ENCODE measurements around the gene CDH4. TPM values are rescaled to one million over a fixed set of nuclear protein-coding genes. Genes with fewer than 3 reads are reported as not detected.

CDH4 gene
- total RNA-seq, 3 donors from 2014 or later (not counting 1 experiment from before 2014, with no cell fraction given) = 0.18 TPM; not detected in 2

DNA sequence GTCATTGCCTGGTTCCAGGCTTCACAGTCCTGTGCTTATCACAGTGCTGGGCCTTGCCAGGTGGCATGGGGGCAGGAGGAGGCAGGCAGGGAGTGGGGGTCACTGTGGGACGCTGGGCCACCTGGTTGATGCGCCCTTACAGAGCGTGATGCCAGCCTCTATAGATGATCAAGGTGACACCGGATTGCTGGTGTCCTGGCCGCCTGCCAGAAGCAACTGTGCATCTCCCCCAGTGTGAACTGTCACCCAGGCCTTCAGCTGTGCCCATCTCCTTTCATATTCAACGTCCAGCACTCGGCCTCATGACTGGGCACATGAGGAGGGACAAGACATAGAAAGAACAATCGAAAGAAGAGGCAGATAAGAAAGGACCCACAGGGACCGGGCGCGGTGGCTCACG, 494.7 kb downstream of the CDH4 start:
- Mint-ChIP-seq H3K36me3 (no peaks in the 10 kb centered on the region), H3K27me3 (ENCODE audit: low read depth in 2 of 2) (peaks cover 0 to 12% of the 10 kb centered on the region in 2 donors), H3K27ac (no peak overlapping the region), H3K9me3 (peaks cover 0 to 3% of the 10 kb centered on the region in 2 donors), H3K4me3 (no peak overlapping the region), H3K4me1 (peaks cover 0 to 5% of the 10 kb centered on the region in 2 donors)
- WGBS (ENCODE audit: insufficient coverage) = 93% methylated on average over 12 of the region's 12 CpGs
- TF ChIP-seq, protein P1, sequence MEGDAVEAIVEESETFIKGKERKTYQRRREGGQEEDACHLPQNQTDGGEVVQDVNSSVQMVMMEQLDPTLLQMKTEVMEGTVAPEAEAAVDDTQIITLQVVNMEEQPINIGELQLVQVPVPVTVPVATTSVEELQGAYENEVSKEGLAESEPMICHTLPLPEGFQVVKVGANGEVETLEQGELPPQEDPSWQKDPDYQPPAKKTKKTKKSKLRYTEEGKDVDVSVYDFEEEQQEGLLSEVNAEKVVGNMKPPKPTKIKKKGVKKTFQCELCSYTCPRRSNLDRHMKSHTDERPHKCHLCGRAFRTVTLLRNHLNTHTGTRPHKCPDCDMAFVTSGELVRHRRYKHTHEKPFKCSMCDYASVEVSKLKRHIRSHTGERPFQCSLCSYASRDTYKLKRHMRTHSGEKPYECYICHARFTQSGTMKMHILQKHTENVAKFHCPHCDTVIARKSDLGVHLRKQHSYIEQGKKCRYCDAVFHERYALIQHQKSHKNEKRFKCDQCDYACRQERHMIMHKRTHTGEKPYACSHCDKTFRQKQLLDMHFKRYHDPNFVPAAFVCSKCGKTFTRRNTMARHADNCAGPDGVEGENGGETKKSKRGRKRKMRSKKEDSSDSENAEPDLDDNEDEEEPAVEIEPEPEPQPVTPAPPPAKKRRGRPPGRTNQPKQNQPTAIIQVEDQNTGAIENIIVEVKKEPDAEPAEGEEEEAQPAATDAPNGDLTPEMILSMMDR (IDR thresholded peaks at IDR 0.05) = no peak
- Histone ChIP-seq H3K9me3 (ENCODE audit: control insufficient read depth, insufficient read depth, low read length) (no peaks in the 10 kb centered on the region), H3K4me1 (ENCODE audit: control insufficient read depth, insufficient read depth, low read length) (no peaks in the 10 kb centered on the region), H3K27me3 (ENCODE audit: control insufficient read depth, insufficient read depth, low read length) (no peaks in the 10 kb centered on the region), H3K36me3 (ENCODE audit: control insufficient read depth, insufficient read depth, low read length) (no peaks in the 10 kb centered on the region), H3K27ac (ENCODE audit: low read length) (no peak overlapping the region), H3K4me3 (ENCODE audit: low read length) (no peak overlapping the region)
- ATAC-seq = no peak
- DNase-seq = no peak
- intact Hi-C loops (cut with micrococcal nuclease) = no loop called here

DNA sequence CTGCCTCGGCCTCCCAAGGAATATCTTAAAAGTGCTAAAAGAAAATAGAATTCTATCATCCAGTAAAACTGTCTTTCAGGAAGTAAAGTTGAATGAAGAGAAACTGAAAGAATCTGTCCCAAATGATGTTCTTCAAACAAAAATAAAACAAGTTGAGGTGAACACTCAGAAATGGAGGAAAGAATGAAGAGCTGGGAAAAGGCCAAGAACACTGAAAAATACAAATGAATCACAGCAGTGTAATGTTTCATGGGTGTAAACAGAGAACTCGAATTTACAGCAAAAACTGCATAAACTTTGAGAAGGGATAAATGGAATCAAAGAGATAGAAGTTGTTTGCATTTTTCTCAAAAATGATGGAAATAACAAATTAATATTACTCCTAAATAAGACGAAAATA, 496.3 kb downstream of the CDH4 start:
- Histone ChIP-seq H3K27me3 (ENCODE audit: control insufficient read depth, insufficient read depth, low read length) (no peaks in the 10 kb centered on the region), H3K27ac (ENCODE audit: low read length) (no peak overlapping the region), H3K36me3 (ENCODE audit: control insufficient read depth, insufficient read depth, low read length) (no peaks in the 10 kb centered on the region), H3K4me3 (ENCODE audit: low read length) (no peak overlapping the region), H3K4me1 (ENCODE audit: control insufficient read depth, insufficient read depth, low read length) (no peaks in the 10 kb centered on the region), H3K9me3 (ENCODE audit: control insufficient read depth, insufficient read depth, low read length) (no peaks in the 10 kb centered on the region)
- no peak for DNase-seq
- TF ChIP-seq, protein P1 (IDR thresholded peaks at IDR 0.05) = no peak
- ATAC-seq = no peak
- Mint-ChIP-seq H3K27ac (no peak overlapping the region), H3K4me1 (no peaks in the 10 kb centered on the region), H3K27me3 (ENCODE audit: low read depth in 2 of 2) (peaks cover 0 to 12% of the 10 kb centered on the region in 2 donors), H3K4me3 (no peak overlapping the region), H3K36me3 (no peaks in the 10 kb centered on the region), H3K9me3 (peaks cover 0 to 3% of the 10 kb centered on the region in 2 donors)
- 29% methylated on average over 1 of the region's 3 CpGs for WGBS (ENCODE audit: insufficient coverage)
- intact Hi-C loops (cut with micrococcal nuclease) = no loop called here

DNA sequence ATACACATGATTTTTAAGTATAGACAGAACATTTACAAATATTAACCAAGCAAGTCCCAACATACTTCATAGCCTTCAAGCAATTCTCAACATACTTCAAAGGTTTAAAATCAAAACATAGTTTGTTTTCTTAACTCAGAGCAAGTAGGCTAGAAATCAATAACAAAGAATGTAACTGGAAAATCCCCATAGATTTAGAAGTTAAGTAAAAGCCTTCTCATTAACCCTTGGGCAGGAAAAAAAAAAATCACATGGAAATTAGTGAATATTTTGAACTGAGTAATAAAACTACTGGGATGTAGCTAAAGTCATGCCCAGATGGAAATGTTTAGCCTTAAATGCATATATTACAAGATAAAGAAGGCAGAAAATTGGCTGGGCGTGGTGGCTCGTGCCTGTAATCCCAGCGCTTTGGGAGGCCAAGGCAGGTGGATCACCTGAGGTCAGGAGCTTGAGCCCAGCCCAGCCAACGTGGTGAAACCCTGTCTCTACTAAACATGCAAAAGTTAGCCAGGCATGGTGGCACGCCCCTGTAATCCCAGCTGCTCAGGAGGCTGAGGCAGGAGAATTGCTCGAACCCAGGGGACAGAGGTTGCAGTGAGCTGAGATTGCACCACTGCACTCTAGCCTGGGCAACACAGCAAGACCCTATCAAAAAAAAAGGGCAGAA, 497.5 kb downstream of the CDH4 start:
- no peak overlapping the region for H3K27ac ChIP-seq (ENCODE audit: low read length)
- H3K9me3 ChIP-seq (ENCODE audit: control insufficient read depth, insufficient read depth, low read length) = no peaks in the 10 kb centered on the region
- no peak overlapping the region for H3K4me3 ChIP-seq (ENCODE audit: low read length)
- DNase-seq (no peak), ATAC-seq (no peak)
- H3K27ac Mint-ChIP-seq = no peak overlapping the region
- no peaks in the 10 kb centered on the region for H3K4me1 Mint-ChIP-seq
- H3K27me3 ChIP-seq (ENCODE audit: control insufficient read depth, insufficient read depth, low read length) = no peaks in the 10 kb centered on the region
- peaks cover 0 to 3% of the 10 kb centered on the region in 2 donors for H3K9me3 Mint-ChIP-seq
- H3K36me3 ChIP-seq (ENCODE audit: control insufficient read depth, insufficient read depth, low read length) = no peaks in the 10 kb centered on the region
- WGBS (ENCODE audit: insufficient coverage) = 82% methylated on average over 6 of the region's 6 CpGs
- no peaks in the 10 kb centered on the region for H3K36me3 Mint-ChIP-seq
- H3K4me3 Mint-ChIP-seq = no peak overlapping the region
- intact Hi-C loops (cut with micrococcal nuclease) = no loop called here
- no peaks in the 10 kb centered on the region for H3K4me1 ChIP-seq (ENCODE audit: control insufficient read depth, insufficient read depth, low read length)
- TF ChIP-seq, protein P1 (IDR thresholded peaks at IDR 0.05) = no peak
- peaks cover 0 to 12% of the 10 kb centered on the region in 2 donors for H3K27me3 Mint-ChIP-seq (ENCODE audit: low read depth in 2 of 2)

DNA sequence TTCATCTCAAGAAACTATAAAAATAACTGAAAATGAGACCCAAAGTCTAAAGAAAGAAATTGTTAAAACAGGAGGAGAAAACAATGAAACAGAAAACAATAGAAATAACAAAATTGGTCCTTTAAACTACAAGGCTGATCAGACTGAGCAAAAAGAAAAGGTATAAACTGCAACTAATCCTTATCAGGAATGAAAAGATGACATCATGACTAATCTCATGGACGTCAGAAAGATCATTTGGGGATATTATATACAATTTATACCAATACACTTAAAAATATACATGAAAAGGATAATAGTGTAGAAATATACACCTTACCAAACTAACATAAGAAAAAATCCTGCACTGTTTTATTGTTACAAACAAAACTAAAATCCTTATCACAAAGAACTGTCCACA, 498.0 kb downstream of the CDH4 start:
- Histone ChIP-seq H3K4me3 (ENCODE audit: low read length) (no peak overlapping the region), H3K27me3 (ENCODE audit: control insufficient read depth, insufficient read depth, low read length) (no peaks in the 10 kb centered on the region), H3K9me3 (ENCODE audit: control insufficient read depth, insufficient read depth, low read length) (peaks cover 2% of the 10 kb centered on the region), H3K4me1 (ENCODE audit: control insufficient read depth, insufficient read depth, low read length) (no peaks in the 10 kb centered on the region), H3K36me3 (ENCODE audit: control insufficient read depth, insufficient read depth, low read length) (no peaks in the 10 kb centered on the region), H3K27ac (ENCODE audit: low read length) (no peak overlapping the region)
- H3K27ac Mint-ChIP-seq = no peak overlapping the region
- H3K27me3 Mint-ChIP-seq (ENCODE audit: low read depth in 2 of 2) = peaks cover 0 to 12% of the 10 kb centered on the region in 2 donors
- no peaks in the 10 kb centered on the region for H3K4me1 Mint-ChIP-seq
- TF ChIP-seq, protein P1 (IDR thresholded peaks at IDR 0.05) = no peak
- ATAC-seq = no peak
- no peak for DNase-seq
- no peak overlapping the region for H3K4me3 Mint-ChIP-seq
- no peaks in the 10 kb centered on the region for H3K36me3 Mint-ChIP-seq
- peaks cover 0 to 3% of the 10 kb centered on the region in 2 donors for H3K9me3 Mint-ChIP-seq
- intact Hi-C loops (cut with micrococcal nuclease) = no loop called here
- no CpG with 5 or more reads among the region's 1 CpG for WGBS (ENCODE audit: insufficient coverage)
